Fibroblast of lung (primary cell): Measurements from ENCODE around the gene SENP7. TPM values are rescaled to one million over a fixed set of nuclear protein-coding genes. Genes with fewer than 3 reads are reported as not detected.
"Not testable (repeated sequence)": the region's sequence is repeated elsewhere in the genome, so short reads cannot be mapped to it uniquely, and the experiment has no call there.

Experiments
- DNase-seq, 2 donors: peaks; one replicate each; pipeline versions ENCODE4 v3.0.0 to v3.0.0-alpha.2; 2010; ENCODE audit warnings: low read depth in 2 of 2
- H2AFZ ChIP-seq: 2 replicates; pipeline ENCODE4 v1.5.1; 2012; ENCODE audit warnings: low read length, control low read depth, inconsistent platforms
- H3K27ac ChIP-seq: 2 replicates; pipeline ENCODE4 v1.5.1; 2011; ENCODE audit warnings: low read length, control low read depth; ENCODE audit not compliant: insufficient read depth
- H3K27me3 ChIP-seq: 2 replicates; pipeline ENCODE4 v1.5.1; 2011; ENCODE audit warnings: mild to moderate bottlenecking, low read length; ENCODE audit not compliant: control insufficient read depth, insufficient read depth
- H3K36me3 ChIP-seq: 2 replicates; pipeline ENCODE4 v1.5.1; 2011; ENCODE audit warnings: low read length; ENCODE audit not compliant: control insufficient read depth, insufficient read depth
- H3K4me1 ChIP-seq: 2 replicates; pipeline ENCODE4 v1.5.1; 2011; ENCODE audit warnings: low read length; ENCODE audit not compliant: control insufficient read depth, insufficient read depth; ENCODE audit errors: extremely low read depth
- H3K4me2 ChIP-seq: 2 replicates; pipeline ENCODE4 v1.5.1; 2011; ENCODE audit warnings: low read length, control low read depth; ENCODE audit not compliant: insufficient read depth; ENCODE audit errors: extremely low read depth
- H3K4me3 ChIP-seq, 4 experiments: fragments of 200-600 bp in 1 of 4; sonication (generic) in 1 of 4; replicated peaks in 1 of 4; 2 replicates each; pipeline ENCODE4 v1.5.1; 2011 to 2016; ENCODE audit warnings: low read length in 4 of 4, low read depth in 3 of 4, mild to moderate bottlenecking in 3 of 4, control low read depth in 2 of 4, inconsistent platforms in 1 of 4, mixed read lengths in 1 of 4; ENCODE audit not compliant: insufficient read depth in 1 of 4; ENCODE audit errors: control extremely low read depth in 1 of 4
- H3K79me2 ChIP-seq: 2 replicates; pipeline ENCODE4 v1.5.1; 2012; ENCODE audit warnings: mild to moderate bottlenecking, low read length, inconsistent platforms; ENCODE audit not compliant: control insufficient read depth, insufficient read depth
- H3K9ac ChIP-seq: 2 replicates; pipeline ENCODE4 v1.5.1; 2011; ENCODE audit warnings: mild to moderate bottlenecking, low read length, control low read depth; ENCODE audit not compliant: insufficient read depth
- H3K9me3 ChIP-seq: 2 replicates; pipeline ENCODE4 v1.5.1; 2012; ENCODE audit warnings: low read depth, low read length; ENCODE audit not compliant: control insufficient read depth, insufficient read depth
- H4K20me1 ChIP-seq: 2 replicates; pipeline ENCODE4 v1.5.1; 2011; ENCODE audit warnings: low read length; ENCODE audit not compliant: control insufficient read depth, insufficient read depth; ENCODE audit errors: extremely low read depth
- CTCF ChIP-seq, 2 donors: IDR thresholded peaks in 1 of 2; conservative IDR thresholded peaks in 1 of 2; 1 replicate in 1 of 2; 2 replicates in 1 of 2; pipeline ENCODE4 v1.5.1; 2011 to 2012; ENCODE audit warnings: low read length in 2 of 2, control low read depth in 1 of 2, inconsistent platforms in 1 of 2, low read depth in 1 of 2, mild to moderate bottlenecking in 1 of 2
- EZH2 ChIP-seq: IDR thresholded peaks from 2 replicates; pipeline ENCODE4 v1.5.1; 2012; ENCODE audit warnings: low read length, control low read depth, mild to moderate bottlenecking; ENCODE audit errors: missing control alignments
- polyA plus RNA-seq, 2 donors: library from polyadenylated mRNA; depleted of rRNA in 1 of 2; stranded (reverse) in 1 of 2; unstranded in 1 of 2; fragments of >200 nt; gene quantifications; 2 replicates each; pipeline ENCODE4 v1.2.1, GENCODE V29; 2011 to 2012; ENCODE audit warnings: missing spikeins in 1 of 2
- total RNA-seq: library from RNA; depleted of rRNA; stranded (reverse); fragments of >200 nt; gene quantifications from 2 replicates; pipeline ENCODE4 v1.2.1, GENCODE V29; 2014

SENP7 gene
- total and polyA plus RNA-seq, 2 donors (not counting 1 experiment from before 2014, with no cell fraction given), result 7.2 to 16.5 TPM

GRCh38 chr3:101478980-101479379 lies 34.0 kb downstream of the SENP7 start:
- Histone ChIP-seq H3K27ac (no peak overlapping the region), H3K4me1 (no peaks in the 10 kb centered on the region), H3K9me3 (no peaks in the 10 kb centered on the region), H2AFZ (no peak overlapping the region), H4K20me1 (no peaks in the 10 kb centered on the region), H3K4me2 (no peak overlapping the region), H3K4me3 (no peak overlapping the region), H3K27me3 (no peaks in the 10 kb centered on the region), H3K79me2 (no peaks in the 10 kb centered on the region), H3K36me3 (no peaks in the 10 kb centered on the region), H3K9ac (no peak overlapping the region)
- DNase-seq, result no peak
- no peak for TF ChIP-seq CTCF (conservative IDR thresholded peaks at IDR 0.05 in 1 of 2, IDR thresholded peaks at IDR 0.05 in 1 of 2; ENCODE audit: low read depth in 1 of 2, low read length in 2 of 2)
- TF ChIP-seq EZH2, result no peak

- H3K4me1 ChIP-seq, H3K36me3 ChIP-seq, H3K4me2 ChIP-seq, H3K79me2 ChIP-seq, H3K9me3 ChIP-seq, H3K27ac ChIP-seq, H4K20me1 ChIP-seq, DNase-seq, H2AFZ ChIP-seq, H3K9ac ChIP-seq, H3K4me3 ChIP-seq, H3K27me3 ChIP-seq: not testable (repeated sequence)
Observed at GRCh38 chr3:101474841-101475552, 38.0 kb downstream of the SENP7 start.

- H3K27me3 ChIP-seq, H4K20me1 ChIP-seq, H3K36me3 ChIP-seq, H3K79me2 ChIP-seq, H3K27ac ChIP-seq, H3K4me1 ChIP-seq, H3K9me3 ChIP-seq, DNase-seq, H3K4me2 ChIP-seq, H3K9ac ChIP-seq, H3K4me3 ChIP-seq, H2AFZ ChIP-seq: not testable (repeated sequence)
Observed at GRCh38 chr3:101468676-101469075, 44.3 kb downstream of the SENP7 start.

- H3K4me2 ChIP-seq, H3K36me3 ChIP-seq, H4K20me1 ChIP-seq, H2AFZ ChIP-seq, H3K9ac ChIP-seq, H3K27ac ChIP-seq, DNase-seq, H3K79me2 ChIP-seq, H3K4me1 ChIP-seq, H3K4me3 ChIP-seq, H3K9me3 ChIP-seq, H3K27me3 ChIP-seq: not testable (repeated sequence)
Observed at GRCh38 chr3:101467310-101467663, 45.7 kb downstream of the SENP7 start.
